Measurements from ENCODE around the gene RARB.

DNA sequence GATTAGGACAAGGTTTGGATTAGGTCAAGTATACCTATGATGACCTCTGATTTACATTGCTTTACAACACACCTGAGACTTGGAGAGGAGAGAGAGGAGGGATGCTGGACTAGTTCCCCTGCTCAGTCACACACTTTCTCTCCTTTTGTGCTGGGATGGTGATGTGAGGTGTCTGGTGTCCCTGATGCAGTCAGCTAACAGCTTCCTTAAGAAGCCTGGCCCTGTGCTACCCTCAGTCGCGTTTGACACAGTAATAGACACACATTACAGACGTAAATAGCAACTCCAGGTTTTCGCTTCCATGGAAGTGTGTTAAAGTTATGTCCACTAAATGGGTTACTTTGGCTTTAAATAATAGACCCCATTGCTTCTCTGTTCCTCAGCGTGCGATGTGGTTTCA is 58.9 kb downstream of the RARB start:
- TF ChIP-seq, protein P1, sequence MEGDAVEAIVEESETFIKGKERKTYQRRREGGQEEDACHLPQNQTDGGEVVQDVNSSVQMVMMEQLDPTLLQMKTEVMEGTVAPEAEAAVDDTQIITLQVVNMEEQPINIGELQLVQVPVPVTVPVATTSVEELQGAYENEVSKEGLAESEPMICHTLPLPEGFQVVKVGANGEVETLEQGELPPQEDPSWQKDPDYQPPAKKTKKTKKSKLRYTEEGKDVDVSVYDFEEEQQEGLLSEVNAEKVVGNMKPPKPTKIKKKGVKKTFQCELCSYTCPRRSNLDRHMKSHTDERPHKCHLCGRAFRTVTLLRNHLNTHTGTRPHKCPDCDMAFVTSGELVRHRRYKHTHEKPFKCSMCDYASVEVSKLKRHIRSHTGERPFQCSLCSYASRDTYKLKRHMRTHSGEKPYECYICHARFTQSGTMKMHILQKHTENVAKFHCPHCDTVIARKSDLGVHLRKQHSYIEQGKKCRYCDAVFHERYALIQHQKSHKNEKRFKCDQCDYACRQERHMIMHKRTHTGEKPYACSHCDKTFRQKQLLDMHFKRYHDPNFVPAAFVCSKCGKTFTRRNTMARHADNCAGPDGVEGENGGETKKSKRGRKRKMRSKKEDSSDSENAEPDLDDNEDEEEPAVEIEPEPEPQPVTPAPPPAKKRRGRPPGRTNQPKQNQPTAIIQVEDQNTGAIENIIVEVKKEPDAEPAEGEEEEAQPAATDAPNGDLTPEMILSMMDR (IDR thresholded peaks at IDR 0.05; ENCODE audit: extremely low read depth in 1 of 2, insufficient read depth in 1 of 2, low read depth in 1 of 2, low read length in 2 of 2) = no peak
- TF ChIP-seq POLR2A (IDR thresholded peaks at IDR 0.05; ENCODE audit: low read depth, low read length) (no peak), EZH2 (IDR thresholded peaks at IDR 0.05; ENCODE audit: borderline replicate concordance, low read depth, low read length, severe bottlenecking) (no peak), POLR2AphosphoS5 (IDR thresholded peaks at IDR 0.05; ENCODE audit: insufficient read depth, low read depth, low read length) (no peak), JUN (IDR thresholded peaks at IDR 0.05; ENCODE audit: borderline replicate concordance, insufficient read depth, insufficient read length, low read depth) (no peak), MYC (IDR thresholded peaks at IDR 0.05; ENCODE audit: low read depth, low read length) (no peak)
- TF ChIP-seq, protein P2, sequence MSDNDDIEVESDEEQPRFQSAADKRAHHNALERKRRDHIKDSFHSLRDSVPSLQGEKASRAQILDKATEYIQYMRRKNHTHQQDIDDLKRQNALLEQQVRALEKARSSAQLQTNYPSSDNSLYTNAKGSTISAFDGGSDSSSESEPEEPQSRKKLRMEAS (IDR thresholded peaks at IDR 0.05; ENCODE audit: insufficient read depth, insufficient read length) = no peak
